IPS DF 4.7 (cell line): ENCODE results near the gene CKLF.
"Not testable (repeated sequence)": the region's sequence is repeated elsewhere in the genome, so short reads cannot be mapped to it uniquely, and the experiment has no call there.

Experiments
- DNase-seq: peaks from one replicate; pipeline ENCODE4 v3.0.0-alpha.2; 2013; ENCODE audit warnings: low spot score; ENCODE audit errors: extremely low read depth

CKLF gene

DNA sequence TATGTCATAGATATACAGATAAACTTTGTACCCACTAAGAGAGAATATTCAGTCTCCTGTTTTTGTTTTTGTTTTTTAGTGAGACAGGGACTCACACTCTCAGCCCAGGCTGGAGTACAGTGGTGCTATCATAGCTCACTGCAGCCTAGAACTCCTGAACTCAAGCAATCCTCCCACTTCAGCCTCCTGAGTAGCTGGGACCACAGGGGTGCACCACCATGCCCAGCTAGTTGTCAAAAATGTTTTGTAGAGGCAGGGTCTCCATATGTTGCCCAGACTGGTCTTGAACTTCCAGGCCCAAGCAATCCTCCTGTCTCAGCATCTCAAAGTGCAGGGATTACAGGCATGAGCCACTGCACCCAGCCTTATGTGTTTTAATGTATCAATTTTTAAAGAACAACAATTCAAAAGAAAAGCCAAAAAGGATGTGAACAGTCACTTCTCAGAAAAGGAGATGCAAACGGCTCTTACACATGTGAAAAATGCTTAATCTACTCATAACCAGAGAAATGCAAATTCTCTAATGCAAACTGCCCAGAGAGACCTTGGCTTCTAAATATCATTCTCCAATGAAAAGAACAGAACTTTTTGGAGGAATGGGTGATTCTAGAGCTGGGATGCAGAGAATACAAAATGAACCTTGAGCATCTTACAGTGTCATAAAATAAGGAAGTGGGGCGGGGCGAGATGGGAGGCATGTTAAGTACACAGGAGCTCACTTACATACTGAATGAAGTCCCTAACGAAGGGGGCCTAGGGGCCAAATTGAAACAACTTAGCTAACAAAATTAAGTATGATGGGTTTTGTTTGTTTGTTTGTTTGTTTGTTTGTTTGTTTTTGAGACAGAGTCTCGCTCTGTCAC is 44.8 kb downstream of the CKLF start:
- no peak for DNase-seq

- no peak for DNase-seq
Measured at GRCh38 chr16:66598111-66598510, 45.7 kb downstream of the CKLF start.

GRCh38 chr16:66599726-66600125 is 47.4 kb downstream of the CKLF start:
- DNase-seq, result no peak

DNA sequence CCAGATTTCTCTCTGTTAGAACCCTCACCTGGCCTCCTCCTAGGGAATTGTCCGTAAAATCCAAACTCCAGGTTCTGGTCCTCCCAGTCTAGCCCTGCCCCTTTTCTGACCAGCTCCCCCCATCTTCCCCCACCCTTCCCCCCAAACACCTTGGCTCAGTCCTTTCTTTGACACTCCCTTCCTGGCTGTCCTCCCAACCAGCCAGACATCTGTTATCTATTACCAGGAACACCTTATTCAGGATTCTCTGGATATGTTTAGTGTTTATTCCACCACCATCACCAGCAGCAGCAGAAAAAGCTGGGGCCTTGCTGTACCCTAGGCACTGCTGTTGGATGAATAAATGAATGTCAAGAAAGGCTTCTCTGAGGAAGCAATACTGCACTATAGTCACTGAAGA is 48.1 kb downstream of the CKLF start:
- DNase-seq, result no peak

DNA sequence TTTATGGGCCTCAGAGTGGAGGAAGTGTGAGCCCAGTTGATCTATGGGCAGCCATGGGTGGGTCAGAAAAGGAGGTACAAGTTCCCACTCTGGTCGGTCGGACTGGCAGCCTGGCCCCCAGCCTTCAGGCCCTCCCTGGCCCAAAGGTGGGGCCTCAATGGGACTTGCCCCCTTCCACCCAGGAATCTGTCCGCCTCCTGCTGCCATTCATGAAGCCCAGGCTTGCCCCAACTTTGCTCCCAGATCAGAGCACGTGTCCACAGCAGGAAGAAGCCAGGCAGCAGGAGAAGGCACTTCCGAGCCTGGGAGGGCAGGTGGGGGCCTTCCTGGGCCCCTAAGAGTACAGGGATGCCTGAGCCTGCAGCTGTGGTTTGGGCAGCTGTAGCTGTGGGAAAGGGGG is 49.1 kb downstream of the CKLF start:
- DNase-seq, result no peak

GRCh38 chr16:66603537-66604375 is 51.4 kb downstream of the CKLF start:
- DNase-seq, result no peak

DNA sequence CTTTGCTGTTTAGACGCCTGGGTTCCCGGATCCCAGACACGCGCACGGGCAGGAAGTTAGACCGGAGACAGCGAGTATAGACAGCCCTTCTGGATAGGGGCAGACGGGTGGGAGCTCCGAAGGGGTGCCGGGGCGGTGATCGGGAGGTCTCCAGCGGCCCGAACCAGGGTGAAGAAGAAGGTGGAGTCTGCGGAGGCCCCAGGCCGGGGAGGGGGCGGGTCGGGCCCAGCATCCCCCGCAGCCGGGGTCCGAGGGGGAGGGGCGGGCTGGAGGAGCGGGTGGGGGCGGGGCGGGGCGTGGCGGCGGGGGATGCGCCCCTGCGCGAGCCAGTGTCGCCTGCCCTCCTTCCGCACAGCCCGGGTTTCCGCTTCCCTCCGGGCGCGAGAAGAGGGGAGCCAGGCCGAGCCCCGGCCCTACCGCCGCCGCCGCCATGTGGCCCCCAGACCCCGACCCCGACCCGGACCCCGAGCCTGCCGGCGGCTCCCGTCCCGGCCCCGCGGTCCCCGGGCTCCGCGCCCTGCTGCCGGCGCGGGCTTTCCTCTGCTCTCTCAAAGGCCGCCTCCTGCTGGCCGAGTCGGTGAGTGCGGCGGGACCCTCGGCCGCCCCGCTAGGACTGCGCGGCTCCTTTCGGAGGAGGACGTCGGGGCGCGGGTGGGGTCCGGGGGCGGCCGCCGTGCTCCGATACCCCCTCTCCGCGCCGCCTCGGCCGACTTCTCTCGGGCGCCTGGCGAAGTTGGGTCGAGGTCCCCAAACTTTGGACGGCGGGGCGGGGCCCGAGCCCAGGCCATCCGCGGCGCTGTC is 52.2 kb downstream of the CKLF start, which contains the start of gene CMTM3:
CMTM3 (plus strand) TSS at position 329 of the 801 bp plus-strand sequence; CDS start at position 431, 102 bp downstream.
- DNase-seq, result no peak

- no peak for DNase-seq
Measured at GRCh38 chr16:66605177-66605978, 53.0 kb downstream of the CKLF start.

- DNase-seq, result no peak
Measured at GRCh38 chr16:66605979-66606751, 53.8 kb downstream of the CKLF start.

GRCh38 chr16:66608241-66609138 is 56.1 kb downstream of the CKLF start:
- DNase-seq, result peak; percentile 91

- no peak for DNase-seq
Measured at GRCh38 chr16:66609139-66609510, 56.7 kb downstream of the CKLF start.

GRCh38 chr16:66610111-66610820 is 57.9 kb downstream of the CKLF start:
- no peak for DNase-seq

GRCh38 chr16:66611911-66612310 is 59.5 kb downstream of the CKLF start:
- not testable (repeated sequence) for DNase-seq

DNA sequence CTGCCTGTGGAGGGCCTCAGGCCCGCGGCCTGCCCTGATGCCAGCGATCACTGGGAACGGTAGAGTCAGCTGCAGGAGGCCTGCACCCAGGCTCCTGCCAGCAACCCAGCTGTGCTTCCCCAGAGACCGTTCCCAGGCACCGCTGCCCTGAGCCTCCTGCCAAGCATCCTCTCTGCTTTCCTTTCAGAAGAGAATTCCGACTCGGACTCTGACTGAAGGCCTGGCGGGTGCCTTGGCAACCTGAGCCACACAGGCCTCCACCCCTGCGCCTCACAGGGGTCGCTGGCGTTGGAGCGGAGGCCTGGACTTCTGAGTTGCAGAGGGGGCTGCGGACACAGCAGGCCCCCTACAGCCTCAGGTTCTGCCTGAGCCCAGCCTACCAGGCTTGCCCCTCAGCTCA is 60.0 kb downstream of the CKLF start:
- no peak for DNase-seq

- no peak for DNase-seq
Measured at GRCh38 chr16:66614161-66614802, 61.9 kb downstream of the CKLF start.
